Mammary microvascular endothelial cell (primary cell): ENCODE measurements around the gene ATAD5. TPM values are rescaled to one million over a fixed set of nuclear protein-coding genes. Genes with fewer than 3 reads are reported as not detected.

ENCODE experiments used
- total RNA-seq: library from RNA; depleted of rRNA; stranded (reverse); fragments of >200 nt; gene quantifications from 2 replicates; pipeline ENCODE4 v1.2.3, GENCODE V29; 2015

ATAD5 gene, protein sequence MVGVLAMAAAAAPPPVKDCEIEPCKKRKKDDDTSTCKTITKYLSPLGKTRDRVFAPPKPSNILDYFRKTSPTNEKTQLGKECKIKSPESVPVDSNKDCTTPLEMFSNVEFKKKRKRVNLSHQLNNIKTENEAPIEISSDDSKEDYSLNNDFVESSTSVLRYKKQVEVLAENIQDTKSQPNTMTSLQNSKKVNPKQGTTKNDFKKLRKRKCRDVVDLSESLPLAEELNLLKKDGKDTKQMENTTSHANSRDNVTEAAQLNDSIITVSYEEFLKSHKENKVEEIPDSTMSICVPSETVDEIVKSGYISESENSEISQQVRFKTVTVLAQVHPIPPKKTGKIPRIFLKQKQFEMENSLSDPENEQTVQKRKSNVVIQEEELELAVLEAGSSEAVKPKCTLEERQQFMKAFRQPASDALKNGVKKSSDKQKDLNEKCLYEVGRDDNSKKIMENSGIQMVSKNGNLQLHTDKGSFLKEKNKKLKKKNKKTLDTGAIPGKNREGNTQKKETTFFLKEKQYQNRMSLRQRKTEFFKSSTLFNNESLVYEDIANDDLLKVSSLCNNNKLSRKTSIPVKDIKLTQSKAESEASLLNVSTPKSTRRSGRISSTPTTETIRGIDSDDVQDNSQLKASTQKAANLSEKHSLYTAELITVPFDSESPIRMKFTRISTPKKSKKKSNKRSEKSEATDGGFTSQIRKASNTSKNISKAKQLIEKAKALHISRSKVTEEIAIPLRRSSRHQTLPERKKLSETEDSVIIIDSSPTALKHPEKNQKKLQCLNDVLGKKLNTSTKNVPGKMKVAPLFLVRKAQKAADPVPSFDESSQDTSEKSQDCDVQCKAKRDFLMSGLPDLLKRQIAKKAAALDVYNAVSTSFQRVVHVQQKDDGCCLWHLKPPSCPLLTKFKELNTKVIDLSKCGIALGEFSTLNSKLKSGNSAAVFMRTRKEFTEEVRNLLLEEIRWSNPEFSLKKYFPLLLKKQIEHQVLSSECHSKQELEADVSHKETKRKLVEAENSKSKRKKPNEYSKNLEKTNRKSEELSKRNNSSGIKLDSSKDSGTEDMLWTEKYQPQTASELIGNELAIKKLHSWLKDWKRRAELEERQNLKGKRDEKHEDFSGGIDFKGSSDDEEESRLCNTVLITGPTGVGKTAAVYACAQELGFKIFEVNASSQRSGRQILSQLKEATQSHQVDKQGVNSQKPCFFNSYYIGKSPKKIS (N-terminal part only)
- 4.9 and 7.4 TPM in 2 replicates for total RNA-seq

DNA sequence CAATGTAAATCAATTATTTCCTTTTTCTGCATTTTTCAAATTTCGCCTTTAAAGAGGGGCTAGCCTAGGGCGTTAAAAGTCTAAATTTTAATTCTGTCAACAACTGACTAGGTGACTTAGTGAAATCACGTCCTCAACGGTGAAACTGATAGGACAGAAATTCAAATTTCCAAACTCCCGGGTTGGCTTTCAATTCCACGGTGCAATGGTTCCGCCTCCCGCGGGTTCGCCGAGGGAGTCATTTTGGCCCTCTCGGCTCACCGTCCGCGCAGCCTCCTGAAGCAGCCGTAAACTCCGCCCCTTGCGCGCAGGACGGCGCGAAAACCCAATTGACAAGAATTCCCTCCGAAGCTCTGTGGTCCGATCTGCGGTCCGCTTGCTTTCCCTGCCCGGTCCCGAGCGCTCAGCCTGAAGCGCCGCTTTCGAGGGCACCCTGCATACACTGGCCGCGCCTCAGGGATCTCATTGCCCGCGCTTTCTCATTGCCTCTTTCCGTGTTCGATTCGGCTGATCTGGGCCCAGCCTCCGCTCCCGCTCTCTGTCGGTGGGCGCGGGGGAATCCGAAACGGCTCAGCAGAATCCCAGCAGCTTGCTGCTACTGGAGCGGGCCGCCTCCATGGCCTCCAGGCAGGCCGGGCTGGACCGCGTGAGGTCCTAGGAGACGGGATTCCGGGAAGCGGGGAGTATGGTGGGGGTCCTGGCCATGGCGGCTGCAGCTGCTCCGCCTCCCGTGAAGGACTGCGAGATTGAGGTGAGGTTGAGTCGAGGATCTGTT is at the start of gene ATAD5:
Gene ATAD5 (plus strand): TSS at position 304 of the 775 bp plus-strand sequence. CDS start 382 bp downstream, at position 686.

DNA sequence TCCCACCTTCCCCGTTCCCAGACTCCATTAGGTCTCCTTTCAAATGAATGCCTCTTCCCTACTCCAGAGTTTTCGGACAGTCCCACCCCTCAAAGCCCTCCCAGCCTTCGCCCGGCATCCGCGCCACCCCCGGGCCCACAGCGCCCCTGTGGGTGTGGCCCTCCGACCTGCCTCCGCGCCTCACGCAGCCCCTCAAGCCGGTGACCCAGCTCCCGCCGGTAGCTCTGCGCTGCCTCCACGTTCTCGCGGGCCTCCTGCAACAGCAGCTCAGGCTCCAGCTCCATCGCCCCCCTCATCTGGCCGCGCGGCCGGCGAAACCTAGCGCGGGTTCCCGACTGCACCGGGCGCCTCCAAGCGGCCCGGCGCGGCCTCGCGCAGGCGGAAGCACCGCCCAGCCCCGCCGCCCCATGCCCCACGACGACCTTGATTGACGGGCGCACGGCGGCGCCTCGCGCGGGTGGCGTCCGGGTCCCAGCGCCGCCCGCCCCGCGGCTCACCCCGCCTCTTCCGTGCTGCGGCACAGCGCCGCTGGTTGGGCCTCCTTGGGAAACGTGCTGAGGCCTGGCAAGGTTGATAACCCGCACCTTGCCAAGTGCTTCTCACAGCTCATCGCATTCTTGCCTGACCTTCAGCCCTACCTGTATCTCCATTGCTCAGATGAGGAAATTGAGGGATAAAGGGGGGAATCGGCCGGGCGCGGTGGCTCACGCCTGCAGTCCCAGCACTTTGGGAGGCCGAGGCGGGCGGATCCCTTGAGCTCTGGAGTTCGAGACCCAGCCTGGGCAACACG is 7.2 kb upstream of the ATAD5 start, which contains the start of gene CRLF3:
Gene CRLF3 (minus strand): TSS at position 337 of the 790 bp plus-strand sequence. CDS start 41 bp downstream, at position 296.

DNA sequence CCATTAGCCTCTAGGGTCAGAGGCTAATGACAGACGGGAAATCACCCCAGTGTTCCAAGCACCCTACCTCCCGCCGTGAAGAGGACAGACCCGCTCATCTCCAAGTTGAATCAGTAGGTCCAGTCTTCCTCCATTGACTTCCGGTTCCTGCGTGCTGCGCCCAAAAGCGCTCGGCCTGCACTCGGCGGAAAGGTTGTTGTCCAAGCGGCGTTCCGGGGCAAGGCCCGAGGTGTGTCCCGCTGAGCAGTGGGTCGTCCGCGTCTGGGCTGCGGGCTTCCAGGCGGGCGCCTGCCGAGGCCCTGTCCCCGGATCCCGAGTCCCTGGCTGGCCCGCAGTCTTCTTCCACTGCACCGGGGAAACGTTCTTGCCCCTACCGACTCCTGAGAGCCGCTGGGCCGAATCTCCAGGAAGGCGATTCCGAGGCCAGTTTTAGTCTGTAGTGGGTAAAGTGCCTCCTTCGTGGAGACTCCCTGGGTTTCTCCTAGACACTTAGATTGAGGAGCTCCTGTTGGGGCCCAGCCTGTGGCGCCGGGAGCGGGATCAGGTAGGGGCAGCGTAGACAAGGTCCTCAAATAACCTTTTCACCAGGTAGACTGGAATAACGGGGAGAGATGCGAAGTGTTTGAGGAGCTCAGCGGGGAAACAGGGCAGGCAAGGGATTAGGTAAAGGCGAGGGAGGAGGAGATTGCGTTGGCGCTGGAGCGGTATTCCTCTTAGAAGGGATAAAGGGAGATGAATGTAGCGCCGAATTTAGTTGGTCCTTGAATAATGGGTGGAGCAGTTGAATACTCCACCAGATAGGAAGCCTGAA is 74.5 kb downstream of the ATAD5 start, which contains the start of gene TEFM:
Gene TEFM (minus strand): TSS at position 138 of the 811 bp plus-strand sequence. CDS start 40 bp downstream, at position 98.

DNA sequence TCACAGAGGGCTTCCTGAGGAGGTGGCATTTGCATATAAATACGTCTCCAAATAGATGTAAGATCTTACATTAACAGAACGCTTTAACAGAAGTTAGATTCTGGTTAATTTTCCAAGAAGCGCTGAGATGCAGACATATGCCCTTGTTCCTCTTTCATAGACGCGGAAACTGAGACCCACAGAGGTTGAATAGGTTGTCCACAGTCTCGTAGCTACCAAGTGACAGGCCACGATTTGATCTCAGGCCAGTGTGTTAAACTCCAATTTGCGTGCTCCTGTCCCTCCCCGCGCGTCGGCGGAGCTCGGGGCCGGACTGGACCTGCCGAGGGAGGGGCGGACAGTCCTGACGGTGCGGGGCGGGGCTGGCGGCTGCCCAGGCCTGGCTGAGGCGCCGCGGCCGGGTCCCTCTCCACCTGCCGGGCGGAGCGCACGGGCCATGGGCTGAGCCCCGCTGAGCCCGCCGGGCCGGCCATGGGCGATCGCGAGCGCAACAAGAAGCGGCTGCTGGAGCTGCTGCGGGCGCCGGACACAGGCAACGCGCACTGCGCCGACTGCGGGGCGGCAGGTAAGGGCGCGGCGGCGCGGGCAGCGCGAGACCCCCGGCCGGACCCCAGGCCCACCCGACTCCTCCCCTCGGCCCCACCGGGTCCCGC is 89.9 kb downstream of the ATAD5 start, which contains the start of gene ADAP2:
Gene ADAP2 (plus strand): TSS at position 402 of the 653 bp plus-strand sequence. CDS start 70 bp downstream, at position 472.

Other genes starting within 250 kb of the ATAD5 start
- gene CRLF3, start 7.3 kb upstream of the ATAD5 start, total RNA-seq = 18.9 and 20.5 TPM in 2 replicates
- 7.9 and 9.7 TPM in 2 replicates for gene TEFM, start 74.3 kb downstream of the ATAD5 start, total RNA-seq
- gene ADAP2, start 90.0 kb downstream of the ATAD5 start, total RNA-seq = 0.25 and 0.33 TPM in 2 replicates
- gene RNF135, start 139.1 kb downstream of the ATAD5 start, total RNA-seq = 8.1 and 13.8 TPM in 2 replicates